WTC11 (cell line): Measurements from ENCODE around the gene PTPRB. TPM values are rescaled to one million over a fixed set of nuclear protein-coding genes. Genes with fewer than 3 reads are reported as not detected.
A peak's percentile ranks its signal among the peaks of the same experiment; 100 is the strongest.

ENCODE experiments used
- ATAC-seq: fragments of 200-7000 bp; cut with Tn5 transposase; 2 replicates; pipeline ENCODE4 v1.10.0; 2021; ENCODE audit warnings: mild to moderate bottlenecking, moderate library complexity
- CTCF ChIA-PET: fragments of 300-600 bp; sonication (Branson Sonifier 250); formaldehyde crosslinking; loops from one replicate; lab custom pipeline; 2021; ENCODE audit warnings: antibody characterized with exemption; lab: Charles Lee
- POLR2A ChIA-PET: fragments of 350-600 bp; sonication (Branson Sonifier 250); formaldehyde crosslinking; loops from one replicate; lab custom pipeline; 2021; ENCODE audit warnings: antibody characterized with exemption; lab: Charles Lee
- DNase-seq: peaks from one replicate; pipeline ENCODE4 v3.0.0; 2021; ENCODE audit warnings: low spot score
- H3K27ac Mint-ChIP-seq: 2 replicates; pipeline ENCODE4 v1.8.0; 2021; ENCODE audit warnings: mixed read lengths
- H3K27me3 Mint-ChIP-seq: 2 replicates; pipeline ENCODE4 v1.8.0; 2021; ENCODE audit warnings: low read depth, mild to moderate bottlenecking, moderate library complexity, mixed read lengths
- H3K36me3 Mint-ChIP-seq: 2 replicates; pipeline ENCODE4 v1.8.0; 2021; ENCODE audit warnings: mixed read lengths
- H3K4me1 Mint-ChIP-seq: 2 replicates; pipeline ENCODE4 v1.8.0; 2022; ENCODE audit warnings: mixed read lengths
- H3K4me3 Mint-ChIP-seq: 2 replicates; pipeline ENCODE4 v1.8.0; 2021; ENCODE audit warnings: mild to moderate bottlenecking, moderate library complexity, mixed read lengths
- H3K9me3 Mint-ChIP-seq: 2 replicates; pipeline ENCODE4 v1.8.0; 2021; ENCODE audit warnings: mixed read lengths
- AFF4 ChIP-seq: sonication (generic); formaldehyde crosslinking; IDR thresholded peaks from 2 replicates; pipeline ENCODE4 v1.8.1; 2023; ENCODE audit warnings: mild to moderate bottlenecking, missing genetic modification reagents, borderline replicate concordance
- ATF3 ChIP-seq: sonication (generic); formaldehyde crosslinking; conservative IDR thresholded peaks from 2 replicates; pipeline ENCODE4 v1.8.1; 2022; ENCODE audit warnings: mild to moderate bottlenecking, missing genetic modification reagents
- CBFB ChIP-seq: sonication (generic); formaldehyde crosslinking; IDR thresholded peaks from 2 replicates; pipeline ENCODE4 v1.8.1; 2022; ENCODE audit warnings: mild to moderate bottlenecking, low read depth, missing genetic modification reagents
- FOXK1 ChIP-seq: sonication (generic); formaldehyde crosslinking; IDR thresholded peaks from 2 replicates; pipeline ENCODE4 v1.8.0; 2022; ENCODE audit warnings: mild to moderate bottlenecking, moderate library complexity, missing genetic modification reagents
- FOXP1 ChIP-seq: sonication (generic); formaldehyde crosslinking; IDR thresholded peaks from 2 replicates; pipeline ENCODE4 v1.8.0; 2022; ENCODE audit warnings: missing genetic modification reagents, mild to moderate bottlenecking, moderate library complexity, borderline replicate concordance
- HMGA2 ChIP-seq: fragments of 250-450 bp; sonication (Bioruptor Pico); IDR thresholded peaks from 2 replicates; pipeline ENCODE4 v1.4.0; 2021; ENCODE audit warnings: mild to moderate bottlenecking, moderate library complexity
- JAZF1 ChIP-seq: fragments of 250-450 bp; sonication (Bioruptor Pico); IDR thresholded peaks from 2 replicates; pipeline ENCODE4 v1.9.0; 2021; ENCODE audit warnings: moderate library complexity, mild to moderate bottlenecking, inconsistent platforms
- NR1H2 ChIP-seq: sonication (generic); formaldehyde crosslinking; IDR thresholded peaks from 2 replicates; pipeline ENCODE4 v1.9.0; 2021; ENCODE audit warnings: mild to moderate bottlenecking, moderate library complexity, missing genetic modification reagents
- NR2C2 ChIP-seq: sonication (generic); formaldehyde crosslinking; IDR thresholded peaks from 2 replicates; pipeline ENCODE4 v1.8.0; 2022; ENCODE audit warnings: mild to moderate bottlenecking, missing genetic modification reagents
- OVOL2 ChIP-seq: fragments of 250-450 bp; sonication (Bioruptor Pico); IDR thresholded peaks from 2 replicates; pipeline ENCODE4 v1.9.0; 2021; ENCODE audit warnings: mild to moderate bottlenecking, borderline replicate concordance
- PREB ChIP-seq: sonication (generic); formaldehyde crosslinking; IDR thresholded peaks from 2 replicates; pipeline ENCODE4 v1.8.1; 2022; ENCODE audit warnings: mild to moderate bottlenecking, missing genetic modification reagents, moderate library complexity, borderline replicate concordance
- RORB ChIP-seq: fragments of 250-450 bp; sonication (Bioruptor Pico); IDR thresholded peaks from 2 replicates; pipeline ENCODE4 v1.9.0; 2021; ENCODE audit warnings: mild to moderate bottlenecking
- SOX15 ChIP-seq: fragments of 250-450 bp; sonication (Bioruptor Pico); IDR thresholded peaks from 2 replicates; pipeline ENCODE4 v1.9.0; 2021; ENCODE audit warnings: mild to moderate bottlenecking
- SP1 ChIP-seq: sonication (generic); formaldehyde crosslinking; conservative IDR thresholded peaks from 2 replicates; pipeline ENCODE4 v1.8.1; 2022; ENCODE audit warnings: missing genetic modification reagents
- ZNF281 ChIP-seq: sonication (generic); formaldehyde crosslinking; IDR thresholded peaks from 2 replicates; pipeline ENCODE4 v1.8.0; 2023; ENCODE audit warnings: mild to moderate bottlenecking, missing genetic modification reagents
- total RNA-seq: library from RNA; stranded (reverse); gene quantifications from 3 replicates; pipeline ENCODE4 v1.2.3, GENCODE V29; 2021
- TF ChIP-seq, protein P1 (sequence below): sonication (generic); formaldehyde crosslinking; IDR thresholded peaks from 2 replicates; pipeline ENCODE4 v1.8.0; 2023; ENCODE audit warnings: missing genetic modification reagents
- TF ChIP-seq, protein P2 (sequence below): fragments of 200-600 bp; IDR thresholded peaks from 2 replicates; pipeline ENCODE4 v1.8.0; 2022; ENCODE audit warnings: antibody characterized with exemption

Gene PTPRB
- total RNA-seq, 1 experiment from 2014 or later, result 3.3 TPM

DNA sequence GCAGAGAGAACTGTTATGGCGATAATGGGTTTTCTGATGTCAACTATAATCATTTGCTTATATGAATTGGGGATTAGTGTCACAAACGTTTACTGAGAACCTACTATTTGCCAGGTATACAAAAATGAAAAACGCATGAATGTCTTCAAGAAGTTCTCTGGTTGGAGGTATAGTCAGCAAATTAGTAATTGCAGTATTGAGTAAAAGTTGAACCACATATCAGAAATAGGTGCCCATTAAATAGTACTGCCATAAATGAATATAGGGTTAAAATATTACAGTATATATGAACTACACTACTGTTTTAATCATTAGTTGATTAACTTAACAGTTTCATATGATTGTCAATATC is 60.0 kb downstream of the PTPRB start:
- ChIA-PET POLR2A (no interaction called here), CTCF (interaction anchor here (0.6 to 1.7 kb wide), 21 partner anchors 9 to 798 kb away, joined by 3 to 26 read pairs (median 4); no protein-coding TSS in a partner anchor)
- TF ChIP-seq RORB, result no peak
- no peak for TF ChIP-seq FOXP1 (CRISPR knock-in tag)
- TF ChIP-seq ZNF281 (CRISPR knock-in tag), result no peak
- no peak for TF ChIP-seq JAZF1 (CRISPR knock-in tag)
- no peak for TF ChIP-seq HMGA2 (CRISPR knock-in tag)
- no peak for TF ChIP-seq CBFB (CRISPR knock-in tag)
- TF ChIP-seq, protein P1, sequence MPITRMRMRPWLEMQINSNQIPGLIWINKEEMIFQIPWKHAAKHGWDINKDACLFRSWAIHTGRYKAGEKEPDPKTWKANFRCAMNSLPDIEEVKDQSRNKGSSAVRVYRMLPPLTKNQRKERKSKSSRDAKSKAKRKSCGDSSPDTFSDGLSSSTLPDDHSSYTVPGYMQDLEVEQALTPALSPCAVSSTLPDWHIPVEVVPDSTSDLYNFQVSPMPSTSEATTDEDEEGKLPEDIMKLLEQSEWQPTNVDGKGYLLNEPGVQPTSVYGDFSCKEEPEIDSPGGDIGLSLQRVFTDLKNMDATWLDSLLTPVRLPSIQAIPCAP (CRISPR knock-in tag), result no peak
- no peak for TF ChIP-seq SOX15
- no peak for TF ChIP-seq FOXK1
- TF ChIP-seq AFF4, result no peak
- no peak for DNase-seq
- Mint-ChIP-seq H3K4me3 (no peak overlapping the region), H3K4me1 (peaks cover 6% of the 10 kb centered on the region; the same call in 1 of the 2 replicates), H3K9me3 (no peaks in the 10 kb centered on the region), H3K27ac (no peak overlapping the region), H3K36me3 (no peaks in the 10 kb centered on the region; the same call in 1 of the 2 replicates), H3K27me3 (no peaks in the 10 kb centered on the region)
- ATAC-seq, result no peak

DNA sequence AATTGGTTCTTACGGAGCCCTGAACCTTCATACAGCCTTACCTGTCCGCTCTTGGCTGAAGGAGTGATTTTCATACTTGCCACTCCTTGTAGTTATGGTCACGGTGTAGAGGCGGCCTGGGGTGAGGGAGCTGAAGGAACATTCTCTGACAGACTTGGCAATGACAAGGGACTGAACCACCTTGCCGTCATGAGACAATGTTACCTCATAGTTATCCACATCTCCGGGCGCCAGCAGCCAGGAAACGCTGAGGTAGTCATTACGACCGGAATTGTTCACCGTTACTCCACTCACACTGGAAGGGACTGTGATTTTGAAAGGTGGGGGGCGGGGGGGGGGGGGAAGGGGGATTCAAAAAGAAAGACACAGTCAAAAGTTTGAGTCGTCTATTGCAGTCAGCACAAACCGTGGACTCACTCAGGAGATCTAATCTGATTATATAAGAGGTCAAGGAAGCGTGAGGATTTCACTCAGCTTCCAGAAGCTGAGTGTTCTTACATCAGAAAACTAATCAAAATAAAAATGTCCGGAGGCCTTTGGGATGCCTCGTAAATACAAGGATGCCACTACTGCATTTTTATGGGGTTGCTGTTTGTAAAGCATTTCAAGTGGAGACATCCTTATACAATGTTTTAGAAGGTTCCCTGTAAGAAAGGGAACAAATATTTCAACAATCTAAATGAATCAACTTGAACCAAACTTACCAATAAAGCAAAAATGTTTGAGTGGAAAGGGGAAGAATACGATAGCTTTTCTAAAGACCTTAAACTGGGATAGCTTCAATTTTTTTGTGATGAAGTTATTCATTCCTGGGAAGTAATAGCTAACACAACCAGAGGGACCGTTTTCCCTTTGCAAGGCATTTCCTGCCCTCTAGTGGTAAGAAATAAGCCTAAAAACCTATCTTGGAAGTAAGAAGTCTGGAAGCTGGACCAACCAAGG is 60.6 kb downstream of the PTPRB start:
- ChIA-PET POLR2A (no interaction called here), CTCF (interaction anchor here (0.6 to 1.7 kb wide), 22 partner anchors 8 to 798 kb away, joined by 3 to 26 read pairs (median 4); no protein-coding TSS in a partner anchor)
- peaks cover 6% of the 10 kb centered on the region; the same call in 1 of the 2 replicates for H3K4me1 Mint-ChIP-seq
- TF ChIP-seq, protein P2, sequence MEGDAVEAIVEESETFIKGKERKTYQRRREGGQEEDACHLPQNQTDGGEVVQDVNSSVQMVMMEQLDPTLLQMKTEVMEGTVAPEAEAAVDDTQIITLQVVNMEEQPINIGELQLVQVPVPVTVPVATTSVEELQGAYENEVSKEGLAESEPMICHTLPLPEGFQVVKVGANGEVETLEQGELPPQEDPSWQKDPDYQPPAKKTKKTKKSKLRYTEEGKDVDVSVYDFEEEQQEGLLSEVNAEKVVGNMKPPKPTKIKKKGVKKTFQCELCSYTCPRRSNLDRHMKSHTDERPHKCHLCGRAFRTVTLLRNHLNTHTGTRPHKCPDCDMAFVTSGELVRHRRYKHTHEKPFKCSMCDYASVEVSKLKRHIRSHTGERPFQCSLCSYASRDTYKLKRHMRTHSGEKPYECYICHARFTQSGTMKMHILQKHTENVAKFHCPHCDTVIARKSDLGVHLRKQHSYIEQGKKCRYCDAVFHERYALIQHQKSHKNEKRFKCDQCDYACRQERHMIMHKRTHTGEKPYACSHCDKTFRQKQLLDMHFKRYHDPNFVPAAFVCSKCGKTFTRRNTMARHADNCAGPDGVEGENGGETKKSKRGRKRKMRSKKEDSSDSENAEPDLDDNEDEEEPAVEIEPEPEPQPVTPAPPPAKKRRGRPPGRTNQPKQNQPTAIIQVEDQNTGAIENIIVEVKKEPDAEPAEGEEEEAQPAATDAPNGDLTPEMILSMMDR, result peak; percentile 61
- TF ChIP-seq, protein P1 (CRISPR knock-in tag), result no peak
- TF ChIP-seq NR1H2 (CRISPR knock-in tag) (no peak), PREB (no peak), NR2C2 (CRISPR knock-in tag) (no peak), SP1 (CRISPR knock-in tag) (no peak), ATF3 (CRISPR knock-in tag) (no peak), OVOL2 (CRISPR knock-in tag) (no peak)
- no peak overlapping the region for H3K4me3 Mint-ChIP-seq
- H3K27ac Mint-ChIP-seq, result no peak overlapping the region
- no peaks in the 10 kb centered on the region for H3K27me3 Mint-ChIP-seq
- DNase-seq, result no peak
- no peaks in the 10 kb centered on the region for H3K9me3 Mint-ChIP-seq
- ATAC-seq, result peak; percentile 74
- no peaks in the 10 kb centered on the region; the same call in 1 of the 2 replicates for H3K36me3 Mint-ChIP-seq
